ENCODE measurements around the gene DYNAP. TPM values are rescaled to one million over a fixed set of nuclear protein-coding genes. Genes with fewer than 3 reads are reported as not detected.

Gene DYNAP
- total and polyA plus RNA-seq, 2 experiments from 2014 or later, result 0.69 TPM; not detected in 1

- no peaks in the 10 kb centered on the region for H3K27me3 ChIP-seq
- H4K20me1 ChIP-seq (ENCODE audit: insufficient read depth, poor library complexity, severe bottlenecking), result no peaks in the 10 kb centered on the region
- no peaks in the 10 kb centered on the region for H3K36me3 ChIP-seq (replicated peaks; ENCODE audit: insufficient read depth, low read depth)
- H3K27ac ChIP-seq, result no peak overlapping the region
- H3K4me3 ChIP-seq, result no peak overlapping the region
- DNase-seq (ENCODE audit: low spot score), result no peak
- no peaks in the 10 kb centered on the region for H3K4me1 ChIP-seq (ENCODE audit: insufficient read depth)
- H3K79me2 ChIP-seq, result no peaks in the 10 kb centered on the region
- WGBS (ENCODE audit: low lambda C conversion rate, missing lambda C conversion rate), result 77% methylated on average over 4 of the region's 4 CpGs
- TF ChIP-seq CTCF (IDR thresholded peaks at IDR 0.05; ENCODE audit: poor library complexity) (no peak), EZH2 (IDR thresholded peaks at IDR 0.05; ENCODE audit: borderline replicate concordance) (no peak), EZH2phosphoT487 (IDR thresholded peaks at IDR 0.05; ENCODE audit: low read depth, severe bottlenecking, unreplicated experiment) (no peak)
- H3K9me2 ChIP-seq (replicated peaks; ENCODE audit: insufficient read depth), result no peaks in the 10 kb centered on the region
- no peaks in the 10 kb centered on the region for H3K9me3 ChIP-seq (ENCODE audit: low read depth)
- H3K4me2 ChIP-seq, result no peak overlapping the region
- no peak overlapping the region for H2AFZ ChIP-seq
Measured at GRCh38 chr18:54636217-54636616, 45.2 kb downstream of the DYNAP start.

- H3K4me2 ChIP-seq, result no peak overlapping the region
- no peaks in the 10 kb centered on the region for H3K27me3 ChIP-seq
- H3K36me3 ChIP-seq (replicated peaks; ENCODE audit: insufficient read depth, low read depth), result no peaks in the 10 kb centered on the region
- H3K4me3 ChIP-seq, result no peak overlapping the region
- DNase-seq (ENCODE audit: low spot score), result no peak
- no peaks in the 10 kb centered on the region for H3K9me2 ChIP-seq (replicated peaks; ENCODE audit: insufficient read depth)
- H2AFZ ChIP-seq, result no peak overlapping the region
- no peak overlapping the region for H3K27ac ChIP-seq
- no peaks in the 10 kb centered on the region for H4K20me1 ChIP-seq (ENCODE audit: insufficient read depth, poor library complexity, severe bottlenecking)
- TF ChIP-seq EZH2 (IDR thresholded peaks at IDR 0.05; ENCODE audit: borderline replicate concordance), result no peak
- no peak for TF ChIP-seq EZH2phosphoT487 (IDR thresholded peaks at IDR 0.05; ENCODE audit: low read depth, severe bottlenecking, unreplicated experiment)
- TF ChIP-seq CTCF (IDR thresholded peaks at IDR 0.05; ENCODE audit: poor library complexity), result no peak
- WGBS (ENCODE audit: low lambda C conversion rate, missing lambda C conversion rate), result 94% methylated on average over 1 of the region's 1 CpG
- H3K9me3 ChIP-seq (ENCODE audit: low read depth), result no peaks in the 10 kb centered on the region
- H3K79me2 ChIP-seq, result no peaks in the 10 kb centered on the region
- no peaks in the 10 kb centered on the region for H3K4me1 ChIP-seq (ENCODE audit: insufficient read depth)
Measured at GRCh38 chr18:54641734-54642133, 50.7 kb downstream of the DYNAP start.

GRCh38 chr18:54647176-54647575, 56.1 kb downstream of the DYNAP start:
- no peaks in the 10 kb centered on the region for H4K20me1 ChIP-seq (ENCODE audit: insufficient read depth, poor library complexity, severe bottlenecking)
- no peak overlapping the region for H3K27ac ChIP-seq
- H3K4me3 ChIP-seq, result no peak overlapping the region
- H2AFZ ChIP-seq, result no peak overlapping the region
- 0% methylated on average over 2 of the region's 2 CpGs for WGBS (ENCODE audit: low lambda C conversion rate, missing lambda C conversion rate)
- TF ChIP-seq EZH2 (IDR thresholded peaks at IDR 0.05; ENCODE audit: borderline replicate concordance) (no peak), EZH2phosphoT487 (IDR thresholded peaks at IDR 0.05; ENCODE audit: low read depth, severe bottlenecking, unreplicated experiment) (no peak), CTCF (IDR thresholded peaks at IDR 0.05; ENCODE audit: poor library complexity) (peak; percentile 67)
- H3K27me3 ChIP-seq, result no peaks in the 10 kb centered on the region
- H3K9me3 ChIP-seq (ENCODE audit: low read depth), result no peaks in the 10 kb centered on the region
- H3K4me1 ChIP-seq (ENCODE audit: insufficient read depth), result no peaks in the 10 kb centered on the region
- H3K9me2 ChIP-seq (replicated peaks; ENCODE audit: insufficient read depth), result no peaks in the 10 kb centered on the region
- peak; percentile 61 for DNase-seq (ENCODE audit: low spot score)
- no peaks in the 10 kb centered on the region for H3K79me2 ChIP-seq
- no peak overlapping the region for H3K4me2 ChIP-seq
- H3K36me3 ChIP-seq (replicated peaks; ENCODE audit: insufficient read depth, low read depth), result no peaks in the 10 kb centered on the region

Other genes starting within 250 kb of the DYNAP start
- gene STARD6, start 233.4 kb upstream of the DYNAP start, total RNA-seq, result not detected in 2 replicates
- gene STARD6, start 233.4 kb upstream of the DYNAP start, polyA plus RNA-seq, result 0.18 and 0.81 TPM in 2 replicates
- 1.8 and 6.5 TPM in 2 replicates for gene C18orf54, start 233.3 kb upstream of the DYNAP start, total RNA-seq
- 1.1 and 1.3 TPM in 2 replicates for gene C18orf54, start 233.3 kb upstream of the DYNAP start, polyA plus RNA-seq
- gene RAB27B, start 237.2 kb downstream of the DYNAP start, total RNA-seq, result 11.9 and 13.1 TPM in 2 replicates
- gene RAB27B, start 237.2 kb downstream of the DYNAP start, polyA plus RNA-seq, result 4.5 and 5.2 TPM in 2 replicates

Measured in hepatocyte (in vitro differentiated cells).